ENCODE data around the gene KCNG1. TPM values are rescaled to one million over a fixed set of nuclear protein-coding genes. Genes with fewer than 3 reads are reported as not detected.
A peak's percentile ranks its signal among the peaks of the same experiment; 100 is the strongest.
"Not testable (repeated sequence)": the region's sequence is repeated elsewhere in the genome, so short reads cannot be mapped to it uniquely, and the experiment has no call there.

Gene KCNG1
- total RNA-seq, 6 experiments from 2014 or later, result 3.0 to 5.4 (median 3.5) TPM

GRCh38 chr20:51054233-51054632, 31.3 kb upstream of the KCNG1 start:
- no peak for TF ChIP-seq CTCF (IDR thresholded peaks at IDR 0.05)
- Mint-ChIP-seq H3K27ac (no peak overlapping the region), H3K4me3 (no peak overlapping the region), H3K4me1 (ENCODE audit: low read depth) (no peaks in the 10 kb centered on the region), H3K36me3 (ENCODE audit: low read depth) (no peaks in the 10 kb centered on the region), H3K9me3 (no peaks in the 10 kb centered on the region), H3K27me3 (ENCODE audit: insufficient read depth) (peaks cover 57% of the 10 kb centered on the region)
- DNase-seq, result no peak

GRCh38 chr20:51050531-51051075, 27.7 kb upstream of the KCNG1 start:
- Mint-ChIP-seq H3K27me3 (ENCODE audit: insufficient read depth) (peaks cover 41% of the 10 kb centered on the region), H3K36me3 (ENCODE audit: low read depth) (no peaks in the 10 kb centered on the region), H3K4me3 (no peak overlapping the region), H3K4me1 (ENCODE audit: low read depth) (no peaks in the 10 kb centered on the region), H3K9me3 (no peaks in the 10 kb centered on the region), H3K27ac (no peak overlapping the region)
- no peak for DNase-seq
- no peak for TF ChIP-seq CTCF (IDR thresholded peaks at IDR 0.05)

- H3K9me3 Mint-ChIP-seq, result no peaks in the 10 kb centered on the region
- no peak overlapping the region for H3K4me3 Mint-ChIP-seq
- peaks cover 10% of the 10 kb centered on the region for H3K27me3 Mint-ChIP-seq (ENCODE audit: insufficient read depth)
- H3K36me3 Mint-ChIP-seq (ENCODE audit: low read depth), result no peaks in the 10 kb centered on the region
- H3K4me1 Mint-ChIP-seq (ENCODE audit: low read depth), result peaks cover 14% of the 10 kb centered on the region
- no peak for TF ChIP-seq CTCF (IDR thresholded peaks at IDR 0.05)
- DNase-seq, result no peak
- no peak overlapping the region for H3K27ac Mint-ChIP-seq
These were observed 23.4 kb upstream of the KCNG1 start for GRCh38 chr20:51046021-51046985.

GRCh38 chr20:51045492-51045891, 22.6 kb upstream of the KCNG1 start:
- H3K4me1 Mint-ChIP-seq (ENCODE audit: low read depth), result peaks cover 14% of the 10 kb centered on the region
- H3K9me3 Mint-ChIP-seq; H3K27me3 Mint-ChIP-seq (ENCODE audit: insufficient read depth); H3K36me3 Mint-ChIP-seq (ENCODE audit: low read depth); DNase-seq; H3K27ac Mint-ChIP-seq; H3K4me3 Mint-ChIP-seq: not testable (repeated sequence)

- H3K9me3 Mint-ChIP-seq, result no peaks in the 10 kb centered on the region
- peaks cover 14% of the 10 kb centered on the region for H3K4me1 Mint-ChIP-seq (ENCODE audit: low read depth)
- no peak for DNase-seq
- H3K4me3 Mint-ChIP-seq, result no peak overlapping the region
- no peak overlapping the region for H3K27ac Mint-ChIP-seq
- no peak for TF ChIP-seq CTCF (IDR thresholded peaks at IDR 0.05)
- no peaks in the 10 kb centered on the region for H3K36me3 Mint-ChIP-seq (ENCODE audit: low read depth)
- H3K27me3 Mint-ChIP-seq (ENCODE audit: insufficient read depth), result peaks cover 7% of the 10 kb centered on the region
These were observed 21.9 kb upstream of the KCNG1 start for GRCh38 chr20:51044796-51045195.

GRCh38 chr20:51043811-51044210, 20.9 kb upstream of the KCNG1 start:
- Mint-ChIP-seq H3K36me3 (ENCODE audit: low read depth) (no peaks in the 10 kb centered on the region), H3K4me1 (ENCODE audit: low read depth) (peaks cover 14% of the 10 kb centered on the region), H3K4me3 (no peak overlapping the region), H3K27ac (no peak overlapping the region), H3K27me3 (ENCODE audit: insufficient read depth) (peaks cover 3% of the 10 kb centered on the region), H3K9me3 (no peaks in the 10 kb centered on the region)
- DNase-seq, result peak; percentile 79
- TF ChIP-seq CTCF (IDR thresholded peaks at IDR 0.05), result no peak
